Endometrial microvascular endothelial cells (primary cell): ENCODE results near the gene ITSN2. TPM values are rescaled to one million over a fixed set of nuclear protein-coding genes. Genes with fewer than 3 reads are reported as not detected.
"Not testable (repeated sequence)": the region's sequence is repeated elsewhere in the genome, so short reads cannot be mapped to it uniquely, and the experiment has no call there.

ENCODE experiments used
- in situ Hi-C: cut with HindIII; loops from 2 replicates; pipeline ENCODE4 v1.10.0; 2017; ENCODE audit warnings: low sequenced_read_pairs, low pct_unique_long_range_greater_than_20kb; ENCODE audit errors: inconsistent ontology term
- total RNA-seq: library from RNA; depleted of rRNA; stranded (reverse); fragments of >200 nt; gene quantifications from one replicate; pipeline ENCODE4 v1.2.3, GENCODE V29; 2015; ENCODE audit errors: inconsistent ontology term

Gene ITSN2
- total RNA-seq, 1 donor from 2014 or later, result 29.9 TPM

- in situ Hi-C loops, result no loop called here
Measured at GRCh38 chr2:24365826-24366225, 5.5 kb upstream of the ITSN2 start.

GRCh38 chr2:24365051-24365450, 4.7 kb upstream of the ITSN2 start:
- in situ Hi-C loops, result no loop called here

- in situ Hi-C loops, result no loop called here
Measured at GRCh38 chr2:24363301-24363700, 3.0 kb upstream of the ITSN2 start.

- in situ Hi-C loops, result no loop called here
Measured at GRCh38 chr2:24362253-24362652, 1.9 kb upstream of the ITSN2 start.

- in situ Hi-C loops, result no loop called here
Measured at GRCh38 chr2:24360963-24361330, 611 bp upstream of the ITSN2 start.

GRCh38 chr2:24359129-24360049, 947 bp downstream of the ITSN2 start:
- in situ Hi-C loops, result no loop called here

GRCh38 chr2:24357767-24358166, 2.6 kb downstream of the ITSN2 start:
- in situ Hi-C loops, result not testable (repeated sequence)

- in situ Hi-C loops, result not testable (repeated sequence)
Measured at GRCh38 chr2:24357115-24357514, 3.2 kb downstream of the ITSN2 start.

- in situ Hi-C loops, result no loop called here
Measured at GRCh38 chr2:24354957-24355356, 5.4 kb downstream of the ITSN2 start.

- in situ Hi-C loops, result no loop called here
Measured at GRCh38 chr2:24354395-24354794, 5.9 kb downstream of the ITSN2 start.

GRCh38 chr2:24353973-24354372, 6.4 kb downstream of the ITSN2 start:
- in situ Hi-C loops, result no loop called here

- in situ Hi-C loops, result no loop called here
Measured at GRCh38 chr2:24353364-24353763, 7.0 kb downstream of the ITSN2 start.

- in situ Hi-C loops, result no loop called here
Measured at GRCh38 chr2:24352664-24353063, 7.7 kb downstream of the ITSN2 start.

GRCh38 chr2:24351981-24352380, 8.4 kb downstream of the ITSN2 start:
- in situ Hi-C loops, result no loop called here

GRCh38 chr2:24351627-24351938, 8.8 kb downstream of the ITSN2 start:
- in situ Hi-C loops, result no loop called here

- in situ Hi-C loops, result no loop called here
Measured at GRCh38 chr2:24350826-24351626, 9.3 kb downstream of the ITSN2 start.

- in situ Hi-C loops, result no loop called here
Measured at GRCh38 chr2:24349097-24349496, 11.2 kb downstream of the ITSN2 start.

- in situ Hi-C loops, result no loop called here
Measured at GRCh38 chr2:24345937-24346336, 14.4 kb downstream of the ITSN2 start.

GRCh38 chr2:24343225-24343882, 17.0 kb downstream of the ITSN2 start:
- in situ Hi-C loops, result no loop called here
